ENCODE results near the gene PRKCH. TPM values are rescaled to one million over a fixed set of nuclear protein-coding genes. Genes with fewer than 3 reads are reported as not detected.

The PRKCH gene
- total RNA-seq, 1 experiment from 2014 or later, result 5.2 TPM

GRCh38 chr14:61417141-61417540 lies 95.8 kb downstream of the PRKCH start:
- Histone ChIP-seq H2BK5ac (ENCODE audit: insufficient read length, low read length) (no peak overlapping the region), H3K4me1 (ENCODE audit: insufficient read depth, low read length) (no peaks in the 10 kb centered on the region), H3K27ac (ENCODE audit: insufficient read length, low read depth, low read length) (no peak overlapping the region), H3K4ac (ENCODE audit: low read depth, low read length) (no peak overlapping the region), H3K4me2 (ENCODE audit: insufficient read depth, insufficient read length, low read length) (no peak overlapping the region), H2AFZ (ENCODE audit: low read length) (no peak overlapping the region), H2BK120ac (ENCODE audit: low read depth, low read length, poor library complexity, severe bottlenecking) (no peak overlapping the region), H3T11ph (ENCODE audit: low read length) (no peak overlapping the region), H2BK12ac (ENCODE audit: insufficient read length, low read depth, low read length) (no peak overlapping the region), H2AK5ac (ENCODE audit: insufficient read length, low read length) (no peak overlapping the region), H4K8ac (replicated peaks; ENCODE audit: insufficient read length, low read depth, low read length) (no peak overlapping the region), H3K56ac (ENCODE audit: insufficient read length, low read depth, low read length) (no peak overlapping the region), H3K18ac (ENCODE audit: insufficient read length, low read depth, low read length) (no peak overlapping the region), H3K23ac (ENCODE audit: insufficient read length, low read depth, low read length) (no peak overlapping the region), H3K23me2 (ENCODE audit: insufficient read length, low read depth, low read length, poor library complexity, severe bottlenecking) (no peaks in the 10 kb centered on the region), H3K9me3 (ENCODE audit: control insufficient read depth, low read depth, low read length) (no peaks in the 10 kb centered on the region), H3K79me1 (ENCODE audit: insufficient read depth, low read depth, low read length, poor library complexity, severe bottlenecking) (no peaks in the 10 kb centered on the region), H4K91ac (ENCODE audit: insufficient read length, low read depth, low read length) (no peak overlapping the region), H4K20me1 (ENCODE audit: control insufficient read depth, insufficient read depth, insufficient read length) (peaks cover 2% of the 10 kb centered on the region), H3K14ac (ENCODE audit: insufficient read depth, low read length) (no peak overlapping the region), H3K27me3 (ENCODE audit: insufficient read depth, low read length) (no peaks in the 10 kb centered on the region), H4K5ac (ENCODE audit: insufficient read length, low read depth, low read length) (no peak overlapping the region), H2BK20ac (ENCODE audit: low read depth, low read length, poor library complexity, severe bottlenecking) (no peak overlapping the region), H2BK15ac (ENCODE audit: low read depth, low read length) (no peak overlapping the region), H3K79me2 (ENCODE audit: insufficient read depth, low read length) (no peaks in the 10 kb centered on the region), H3K9ac (ENCODE audit: extremely low read depth, insufficient read length, low read length) (no peak overlapping the region)
- Mint-ChIP-seq H3K4me1 (peaks cover 7 to 11% of the 10 kb centered on the region in 2 experiments), H3K36me3 (ENCODE audit: insufficient read depth in 1 of 3, low read depth in 3 of 3) (no peaks in the 10 kb centered on the region), H3K9me3 (no peaks in the 10 kb centered on the region), H3K4me3 (no peak overlapping the region), H3K27me3 (ENCODE audit: low read depth) (no peaks in the 10 kb centered on the region), H3K27ac (no peak overlapping the region)
- WGBS (ENCODE audit: extremely low coverage, insufficient read length, low lambda C conversion rate), result no CpG with 5 or more reads among the region's 4 CpGs
- TF ChIP-seq CTCF (conservative IDR thresholded peaks at IDR 0.05), result no peak
- no peak for DNase-seq
